Measurements from ENCODE around the gene LHX3.

Gene LHX3

GRCh38 chr9:136179101-136179616 is 25.8 kb downstream of the LHX3 start:
- no peak for TF ChIP-seq CTCF (IDR thresholded peaks at IDR 0.05)

GRCh38 chr9:136178773-136179075 is 26.2 kb downstream of the LHX3 start:
- TF ChIP-seq CTCF (IDR thresholded peaks at IDR 0.05): no peak

GRCh38 chr9:136178061-136178772 is 26.7 kb downstream of the LHX3 start:
- TF ChIP-seq CTCF (IDR thresholded peaks at IDR 0.05): no peak

GRCh38 chr9:136177224-136177623 is 27.7 kb downstream of the LHX3 start:
- no peak for TF ChIP-seq CTCF (IDR thresholded peaks at IDR 0.05)

GRCh38 chr9:136175616-136176197 is 29.2 kb downstream of the LHX3 start:
- TF ChIP-seq CTCF (IDR thresholded peaks at IDR 0.05): no peak

GRCh38 chr9:136174779-136175615 is 29.9 kb downstream of the LHX3 start:
- TF ChIP-seq CTCF (IDR thresholded peaks at IDR 0.05): no peak

GRCh38 chr9:136173648-136174290 is 31.2 kb downstream of the LHX3 start:
- no peak for TF ChIP-seq CTCF (IDR thresholded peaks at IDR 0.05)

Measured in LNCAP (cell line).